Measurements from ENCODE around the gene GRM8.
"Not testable (repeated sequence)": the region's sequence is repeated elsewhere in the genome, so short reads cannot be mapped to it uniquely, and the experiment has no call there.

The GRM8 gene

GRCh38 chr7:126839624-126840023, 413.1 kb downstream of the GRM8 start:
- TF ChIP-seq, protein P1, sequence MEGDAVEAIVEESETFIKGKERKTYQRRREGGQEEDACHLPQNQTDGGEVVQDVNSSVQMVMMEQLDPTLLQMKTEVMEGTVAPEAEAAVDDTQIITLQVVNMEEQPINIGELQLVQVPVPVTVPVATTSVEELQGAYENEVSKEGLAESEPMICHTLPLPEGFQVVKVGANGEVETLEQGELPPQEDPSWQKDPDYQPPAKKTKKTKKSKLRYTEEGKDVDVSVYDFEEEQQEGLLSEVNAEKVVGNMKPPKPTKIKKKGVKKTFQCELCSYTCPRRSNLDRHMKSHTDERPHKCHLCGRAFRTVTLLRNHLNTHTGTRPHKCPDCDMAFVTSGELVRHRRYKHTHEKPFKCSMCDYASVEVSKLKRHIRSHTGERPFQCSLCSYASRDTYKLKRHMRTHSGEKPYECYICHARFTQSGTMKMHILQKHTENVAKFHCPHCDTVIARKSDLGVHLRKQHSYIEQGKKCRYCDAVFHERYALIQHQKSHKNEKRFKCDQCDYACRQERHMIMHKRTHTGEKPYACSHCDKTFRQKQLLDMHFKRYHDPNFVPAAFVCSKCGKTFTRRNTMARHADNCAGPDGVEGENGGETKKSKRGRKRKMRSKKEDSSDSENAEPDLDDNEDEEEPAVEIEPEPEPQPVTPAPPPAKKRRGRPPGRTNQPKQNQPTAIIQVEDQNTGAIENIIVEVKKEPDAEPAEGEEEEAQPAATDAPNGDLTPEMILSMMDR (IDR thresholded peaks at IDR 0.05; ENCODE audit: borderline replicate concordance, control extremely low read depth, extremely low read depth, insufficient read depth, missing control alignments), result no peak
- DNase-seq (ENCODE audit: low spot score), result no peak
- in situ Hi-C loops (cut with MboI; ENCODE audit: low sequenced_read_pairs, unreplicated experiment), result no loop called here

DNA sequence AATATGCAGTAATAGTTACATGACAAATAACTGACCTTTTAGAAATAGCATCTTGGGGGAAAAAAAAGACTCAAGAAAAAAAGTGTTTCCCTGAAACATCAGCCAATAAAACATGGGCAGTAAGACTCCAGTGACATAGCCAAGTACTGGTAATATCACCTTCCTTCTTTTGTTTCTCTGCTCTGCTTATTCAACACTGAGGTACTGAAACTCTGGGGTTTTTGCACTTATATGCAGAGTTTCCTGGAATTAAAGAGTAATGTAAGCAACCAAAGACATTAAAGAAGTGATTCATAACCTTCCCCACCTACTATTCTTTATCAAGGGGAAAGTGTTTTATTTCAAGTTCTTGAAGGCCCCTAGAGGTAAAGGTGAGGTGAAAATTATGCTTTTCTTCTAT, 414.5 kb downstream of the GRM8 start:
- TF ChIP-seq, protein P1 (IDR thresholded peaks at IDR 0.05; ENCODE audit: borderline replicate concordance, control extremely low read depth, extremely low read depth, insufficient read depth, missing control alignments), result no peak
- in situ Hi-C loops (cut with MboI; ENCODE audit: low sequenced_read_pairs, unreplicated experiment), result no loop called here
- no peak for DNase-seq (ENCODE audit: low spot score)

DNA sequence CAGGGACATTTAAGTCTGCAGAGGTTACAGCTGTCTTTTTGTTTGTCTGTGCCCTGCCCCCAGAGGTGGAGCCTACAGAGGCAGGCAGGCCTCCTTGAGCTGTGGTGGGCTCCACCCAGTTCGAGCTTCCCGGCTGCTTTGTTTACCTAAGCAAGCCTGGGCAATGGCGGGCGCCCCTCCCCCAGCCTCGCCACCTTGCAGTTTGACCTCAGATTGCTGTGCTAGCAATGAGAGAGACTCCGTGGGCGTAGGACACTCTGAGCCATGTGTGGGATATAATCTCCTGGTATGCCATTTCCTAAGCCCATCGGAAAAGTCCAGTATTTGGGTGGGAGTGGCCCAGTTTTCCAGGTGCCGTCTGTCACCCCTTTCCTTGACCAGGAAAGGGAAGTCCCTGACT, 421.5 kb downstream of the GRM8 start:
- DNase-seq (ENCODE audit: low spot score); in situ Hi-C loops (cut with MboI; ENCODE audit: low sequenced_read_pairs, unreplicated experiment): not testable (repeated sequence)

GRCh38 chr7:126820925-126821324, 431.8 kb downstream of the GRM8 start:
- in situ Hi-C loops (cut with MboI; ENCODE audit: low sequenced_read_pairs, unreplicated experiment), result no loop called here
- no peak for DNase-seq (ENCODE audit: low spot score)
- TF ChIP-seq, protein P1 (IDR thresholded peaks at IDR 0.05; ENCODE audit: borderline replicate concordance, control extremely low read depth, extremely low read depth, insufficient read depth, missing control alignments), result no peak

DNA sequence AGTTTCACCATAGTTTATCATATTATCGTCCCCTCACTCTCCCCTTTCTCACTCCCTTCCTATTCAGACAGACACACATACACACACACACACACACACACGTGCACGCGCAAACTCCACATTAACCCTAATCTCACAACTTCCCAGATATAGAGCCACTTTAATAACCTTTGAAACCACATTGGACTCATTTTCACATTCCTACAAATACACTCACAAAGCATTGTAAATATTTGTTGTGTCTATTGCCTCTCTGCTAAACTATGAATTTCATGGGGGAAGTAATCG, 433.6 kb downstream of the GRM8 start:
- TF ChIP-seq, protein P1 (IDR thresholded peaks at IDR 0.05; ENCODE audit: borderline replicate concordance, control extremely low read depth, extremely low read depth, insufficient read depth, missing control alignments), result no peak
- DNase-seq (ENCODE audit: low spot score), result no peak
- in situ Hi-C loops (cut with MboI; ENCODE audit: low sequenced_read_pairs, unreplicated experiment), result no loop called here

DNA sequence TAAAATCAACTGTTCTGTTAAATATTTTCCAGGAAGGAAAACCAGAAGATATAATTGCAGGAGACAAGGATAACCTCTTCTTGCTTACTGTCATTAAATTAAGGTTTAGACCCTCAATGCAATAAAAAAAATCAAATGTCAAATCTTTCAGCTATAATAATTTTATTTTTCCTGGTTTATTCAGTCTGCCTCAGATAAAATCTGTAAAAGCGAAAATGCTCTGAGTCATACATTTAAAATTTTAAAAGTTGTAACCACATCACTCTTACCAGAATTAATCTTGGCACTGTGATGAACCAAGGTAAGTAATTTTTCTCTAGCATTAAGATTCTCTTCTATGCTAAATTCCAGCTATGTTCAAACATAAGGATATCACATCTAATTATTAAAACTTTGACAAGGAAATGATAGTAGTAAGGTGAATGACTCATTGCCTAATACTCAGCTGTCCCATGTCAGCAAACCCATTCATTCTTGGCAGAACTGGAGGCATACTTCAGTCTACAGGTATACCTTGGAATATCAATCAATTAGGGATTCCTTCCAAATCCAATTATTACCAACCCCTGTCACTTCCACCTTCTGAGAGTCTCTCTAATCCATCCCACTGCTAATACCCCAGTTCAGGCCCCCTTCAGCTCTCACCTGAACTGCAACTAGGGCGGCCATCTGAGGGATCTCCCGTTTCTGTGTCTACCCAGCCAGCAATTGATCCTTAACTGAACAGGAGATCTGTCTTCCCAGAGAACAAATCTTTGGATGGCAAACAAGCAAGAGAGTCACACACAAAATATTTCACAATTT, 434.1 kb downstream of the GRM8 start:
- TF ChIP-seq, protein P1 (IDR thresholded peaks at IDR 0.05; ENCODE audit: borderline replicate concordance, control extremely low read depth, extremely low read depth, insufficient read depth, missing control alignments), result no peak
- DNase-seq (ENCODE audit: low spot score), result no peak
- in situ Hi-C loops (cut with MboI; ENCODE audit: low sequenced_read_pairs, unreplicated experiment), result no loop called here

DNA sequence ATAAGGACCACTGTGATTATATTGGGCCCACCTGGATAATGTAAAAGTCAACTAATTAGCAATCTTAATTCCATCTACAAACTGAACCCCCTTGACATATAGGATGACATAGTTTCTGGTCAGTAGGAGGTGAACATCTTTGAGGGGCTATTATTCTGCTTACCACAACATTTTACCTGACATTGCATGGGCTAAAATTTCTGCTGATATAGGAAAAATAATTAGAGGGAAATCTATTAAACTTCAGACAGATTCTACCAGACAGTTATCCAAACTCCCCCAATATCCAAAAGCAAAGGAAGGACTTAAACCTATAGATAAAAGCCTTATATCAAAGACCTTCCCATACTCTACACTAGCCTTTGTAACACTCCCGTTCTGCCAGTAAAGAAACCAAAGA, 443.6 kb downstream of the GRM8 start:
- TF ChIP-seq, protein P1 (IDR thresholded peaks at IDR 0.05; ENCODE audit: borderline replicate concordance, control extremely low read depth, extremely low read depth, insufficient read depth, missing control alignments), result no peak
- in situ Hi-C loops (cut with MboI; ENCODE audit: low sequenced_read_pairs, unreplicated experiment), result no loop called here
- DNase-seq (ENCODE audit: low spot score), result no peak

Measured in GM13976 (cell line).